Measurements from ENCODE around the gene FOXRED1.

GRCh38 chr11:126281245-126281644, 12.3 kb downstream of the FOXRED1 start:
- TF ChIP-seq, protein P1, sequence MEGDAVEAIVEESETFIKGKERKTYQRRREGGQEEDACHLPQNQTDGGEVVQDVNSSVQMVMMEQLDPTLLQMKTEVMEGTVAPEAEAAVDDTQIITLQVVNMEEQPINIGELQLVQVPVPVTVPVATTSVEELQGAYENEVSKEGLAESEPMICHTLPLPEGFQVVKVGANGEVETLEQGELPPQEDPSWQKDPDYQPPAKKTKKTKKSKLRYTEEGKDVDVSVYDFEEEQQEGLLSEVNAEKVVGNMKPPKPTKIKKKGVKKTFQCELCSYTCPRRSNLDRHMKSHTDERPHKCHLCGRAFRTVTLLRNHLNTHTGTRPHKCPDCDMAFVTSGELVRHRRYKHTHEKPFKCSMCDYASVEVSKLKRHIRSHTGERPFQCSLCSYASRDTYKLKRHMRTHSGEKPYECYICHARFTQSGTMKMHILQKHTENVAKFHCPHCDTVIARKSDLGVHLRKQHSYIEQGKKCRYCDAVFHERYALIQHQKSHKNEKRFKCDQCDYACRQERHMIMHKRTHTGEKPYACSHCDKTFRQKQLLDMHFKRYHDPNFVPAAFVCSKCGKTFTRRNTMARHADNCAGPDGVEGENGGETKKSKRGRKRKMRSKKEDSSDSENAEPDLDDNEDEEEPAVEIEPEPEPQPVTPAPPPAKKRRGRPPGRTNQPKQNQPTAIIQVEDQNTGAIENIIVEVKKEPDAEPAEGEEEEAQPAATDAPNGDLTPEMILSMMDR (IDR thresholded peaks at IDR 0.05; ENCODE audit: insufficient read depth, low read depth, low read length) = no peak
- TF ChIP-seq EZH2 (IDR thresholded peaks at IDR 0.05; ENCODE audit: insufficient read depth, low read length) = no peak

Data from astrocyte (in vitro differentiated cells and primary cell).